Epithelial cell of esophagus (primary cell): ENCODE data around the gene MAMDC4.

Experiments used
- DNase-seq: peaks from one replicate; pipeline ENCODE4 v3.0.0; 2010; ENCODE audit warnings: low read depth
- H3K4me3 ChIP-seq: 2 replicates; pipeline ENCODE4 v1.5.1; 2011; ENCODE audit warnings: mild to moderate bottlenecking, low read length, control low read depth
- TF ChIP-seq, protein P1 (sequence below): IDR thresholded peaks from 2 replicates; pipeline ENCODE4 v1.5.1; 2011; ENCODE audit warnings: low read depth, mild to moderate bottlenecking, low read length, control low read depth, inconsistent platforms; ENCODE audit not compliant: insufficient read depth; ENCODE audit errors: missing control alignments

Gene MAMDC4

GRCh38 chr9:136858844-136859757, 7.0 kb downstream of the MAMDC4 start:
- no peak overlapping the region for H3K4me3 ChIP-seq
- DNase-seq = no peak
- TF ChIP-seq, protein P1, sequence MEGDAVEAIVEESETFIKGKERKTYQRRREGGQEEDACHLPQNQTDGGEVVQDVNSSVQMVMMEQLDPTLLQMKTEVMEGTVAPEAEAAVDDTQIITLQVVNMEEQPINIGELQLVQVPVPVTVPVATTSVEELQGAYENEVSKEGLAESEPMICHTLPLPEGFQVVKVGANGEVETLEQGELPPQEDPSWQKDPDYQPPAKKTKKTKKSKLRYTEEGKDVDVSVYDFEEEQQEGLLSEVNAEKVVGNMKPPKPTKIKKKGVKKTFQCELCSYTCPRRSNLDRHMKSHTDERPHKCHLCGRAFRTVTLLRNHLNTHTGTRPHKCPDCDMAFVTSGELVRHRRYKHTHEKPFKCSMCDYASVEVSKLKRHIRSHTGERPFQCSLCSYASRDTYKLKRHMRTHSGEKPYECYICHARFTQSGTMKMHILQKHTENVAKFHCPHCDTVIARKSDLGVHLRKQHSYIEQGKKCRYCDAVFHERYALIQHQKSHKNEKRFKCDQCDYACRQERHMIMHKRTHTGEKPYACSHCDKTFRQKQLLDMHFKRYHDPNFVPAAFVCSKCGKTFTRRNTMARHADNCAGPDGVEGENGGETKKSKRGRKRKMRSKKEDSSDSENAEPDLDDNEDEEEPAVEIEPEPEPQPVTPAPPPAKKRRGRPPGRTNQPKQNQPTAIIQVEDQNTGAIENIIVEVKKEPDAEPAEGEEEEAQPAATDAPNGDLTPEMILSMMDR = no peak

GRCh38 chr9:136860529-136860928, 8.4 kb downstream of the MAMDC4 start:
- TF ChIP-seq, protein P1 = no peak
- H3K4me3 ChIP-seq = no peak overlapping the region
- no peak for DNase-seq

DNA sequence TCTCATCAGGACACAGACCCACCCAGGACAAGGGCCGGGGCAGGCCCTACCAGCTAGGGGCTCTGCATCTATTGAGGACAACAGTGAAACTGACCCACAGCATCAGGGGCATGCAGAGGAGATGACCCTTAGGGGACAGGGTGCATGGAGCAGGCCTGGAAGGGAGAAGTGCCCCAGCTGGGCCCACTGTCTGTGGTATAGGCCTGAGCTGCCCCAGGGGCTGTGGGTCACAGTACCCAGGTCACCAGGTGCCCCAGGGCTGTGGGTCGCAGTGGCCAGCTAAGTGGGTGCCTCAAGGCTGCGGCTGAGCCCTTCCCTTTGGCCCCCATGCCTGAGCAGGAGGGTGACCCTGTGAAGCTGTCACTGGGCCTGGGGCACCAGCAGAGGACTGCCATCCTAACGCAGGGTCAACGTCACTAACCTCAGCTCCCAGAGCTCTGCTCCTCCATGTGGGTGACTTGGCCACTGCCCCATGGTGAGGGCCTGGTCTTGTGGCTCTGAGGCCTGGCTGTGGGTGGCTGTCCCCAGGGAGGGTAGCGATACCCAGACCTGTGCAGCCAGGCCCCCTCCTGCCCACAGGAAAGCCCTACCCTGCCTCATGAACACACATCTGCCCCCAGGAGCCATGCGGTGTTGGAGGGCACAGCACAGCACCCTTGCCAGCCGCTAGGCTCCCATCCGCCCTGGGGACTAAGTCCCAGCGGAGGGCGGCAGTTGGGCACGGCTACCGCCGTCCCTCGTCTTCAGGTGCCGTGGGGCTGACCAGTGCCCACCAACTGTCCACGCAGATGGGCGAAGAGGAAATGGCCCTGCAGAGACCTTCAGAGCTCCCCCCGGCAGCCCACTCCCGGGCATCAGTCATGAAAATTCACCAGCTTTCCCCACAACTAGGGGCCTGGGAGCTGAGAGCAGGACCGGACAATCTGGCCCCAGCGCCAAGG, 9.1 kb downstream of the MAMDC4 start:
- TF ChIP-seq, protein P1 = no peak
- H3K4me3 ChIP-seq = no peak overlapping the region
- DNase-seq = no peak

- TF ChIP-seq, protein P1 = no peak
- DNase-seq = no peak
- H3K4me3 ChIP-seq = no peak overlapping the region
Measured at GRCh38 chr9:136861874-136862457, 9.8 kb downstream of the MAMDC4 start.

DNA sequence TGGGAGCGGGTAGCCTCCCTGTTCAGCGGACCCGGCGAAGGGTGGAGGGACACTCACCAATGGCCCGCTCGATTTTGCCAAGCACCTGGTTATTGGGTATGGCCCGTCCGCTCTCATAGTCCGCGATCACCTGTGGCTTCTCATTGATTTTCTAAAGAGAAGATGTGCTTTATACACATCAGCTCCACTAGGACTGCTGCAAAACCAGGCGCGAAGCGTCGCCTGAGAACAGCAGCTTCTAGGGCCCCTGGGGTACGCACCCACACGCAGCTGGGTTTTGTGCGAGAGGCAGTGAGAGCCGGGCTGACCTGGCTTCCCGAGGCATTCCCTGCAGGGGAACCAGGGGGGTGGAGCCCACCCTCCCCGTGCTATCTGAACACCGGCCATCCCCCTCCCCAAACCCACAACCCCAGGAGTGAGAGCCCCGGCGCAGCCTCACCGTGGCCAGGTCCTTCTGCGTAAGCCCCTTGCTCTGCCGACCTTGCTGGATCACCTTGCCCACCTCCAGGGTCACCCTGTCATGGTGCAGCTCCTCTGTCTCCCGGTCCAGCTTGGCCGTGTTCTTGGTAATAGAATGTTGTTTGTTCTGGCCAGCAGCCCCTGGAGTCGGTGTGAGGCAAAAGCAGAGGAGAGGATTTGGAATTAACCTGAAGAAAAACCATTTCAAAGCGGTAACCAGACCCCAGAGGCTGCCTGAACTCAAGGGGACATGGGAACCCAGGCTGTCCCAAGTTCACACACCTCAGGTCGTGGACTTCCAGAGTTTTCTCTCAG, 10.9 kb downstream of the MAMDC4 start:
- no peak for DNase-seq
- TF ChIP-seq, protein P1 = no peak

More for the DNA sequence above, 10.9 kb downstream of the MAMDC4 start:
- no peak overlapping the region for H3K4me3 ChIP-seq
